Activated T-helper 1 cell treated with anti-CD3 and anti-CD28 coated beads, Interleukin-12 subunit alpha, Interleukin-12 subunit beta, Interleukin-2, Interleukin-4 antibody, amounts not matched to agents 30 ng/mL and 10 ng/mL and 1 ng/mL, durations not matched to agents 14 hours and 24 hours and 36 hours (primary cell): ENCODE data around the gene DGKG. TPM values are rescaled to one million over a fixed set of nuclear protein-coding genes. Genes with fewer than 3 reads are reported as not detected.

Experiments
- DNase-seq: peaks from one replicate; pipeline ENCODE4 v3.0.0; 2021; ENCODE audit warnings: low spot score
- H3K27ac Mint-ChIP-seq: one replicate; pipeline ENCODE4 v1.8.0; 2021; ENCODE audit warnings: mild to moderate bottlenecking, mixed read lengths
- H3K27me3 Mint-ChIP-seq: one replicate; pipeline ENCODE4 v1.8.0; 2022; ENCODE audit warnings: mild to moderate bottlenecking, moderate library complexity, mixed read lengths; ENCODE audit not compliant: insufficient read depth
- H3K36me3 Mint-ChIP-seq: one replicate; pipeline ENCODE4 v1.8.0; 2021; ENCODE audit warnings: low read depth, mixed read lengths
- H3K4me1 Mint-ChIP-seq: one replicate; pipeline ENCODE4 v1.8.0; 2021; ENCODE audit warnings: low read depth, mixed read lengths
- H3K4me3 Mint-ChIP-seq: one replicate; pipeline ENCODE4 v1.8.0; 2021; ENCODE audit warnings: mild to moderate bottlenecking, moderate library complexity, mixed read lengths
- H3K9me3 Mint-ChIP-seq: one replicate; pipeline ENCODE4 v1.8.0; 2021; ENCODE audit warnings: mixed read lengths
- intact Hi-C: fragments of 100-400 bp; cut with micrococcal nuclease; formaldehyde crosslinking; loops from one replicate; pipeline ENCODE4 v1.15.1; 2024
- total RNA-seq: library from RNA; stranded (reverse); gene quantifications from 2 replicates; pipeline ENCODE4 v1.2.3, GENCODE V29; 2022

DGKG gene
- total RNA-seq, 1 donor from 2014 or later, result 0.26 TPM

DNA sequence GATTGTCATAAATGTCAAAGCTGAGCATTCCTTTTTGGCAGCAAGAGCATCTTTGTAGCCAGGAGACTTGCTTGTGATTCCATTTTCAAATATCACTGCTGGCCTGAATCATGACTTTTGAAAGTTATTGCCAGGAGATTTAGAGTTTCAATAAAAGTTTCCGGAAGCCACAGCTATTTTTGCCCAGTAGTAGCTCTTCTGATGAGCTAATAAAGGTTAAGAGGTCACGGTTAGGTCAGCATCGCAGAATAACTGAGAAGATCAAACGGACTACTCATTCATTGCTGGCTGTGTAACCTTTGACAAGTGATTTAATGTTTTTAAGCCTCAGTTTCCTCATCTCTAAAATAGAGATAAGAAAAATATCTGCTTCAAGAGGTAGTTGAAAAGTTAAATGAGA lies 148.1 kb downstream of the DGKG start:
- no peaks in the 10 kb centered on the region for H3K36me3 Mint-ChIP-seq
- no peaks in the 10 kb centered on the region for H3K9me3 Mint-ChIP-seq
- no peak overlapping the region for H3K27ac Mint-ChIP-seq
- peaks cover 15% of the 10 kb centered on the region for H3K4me1 Mint-ChIP-seq
- peaks cover 26% of the 10 kb centered on the region for H3K27me3 Mint-ChIP-seq
- intact Hi-C loops, result no loop called here
- no peak overlapping the region for H3K4me3 Mint-ChIP-seq
- DNase-seq, result no peak

DNA sequence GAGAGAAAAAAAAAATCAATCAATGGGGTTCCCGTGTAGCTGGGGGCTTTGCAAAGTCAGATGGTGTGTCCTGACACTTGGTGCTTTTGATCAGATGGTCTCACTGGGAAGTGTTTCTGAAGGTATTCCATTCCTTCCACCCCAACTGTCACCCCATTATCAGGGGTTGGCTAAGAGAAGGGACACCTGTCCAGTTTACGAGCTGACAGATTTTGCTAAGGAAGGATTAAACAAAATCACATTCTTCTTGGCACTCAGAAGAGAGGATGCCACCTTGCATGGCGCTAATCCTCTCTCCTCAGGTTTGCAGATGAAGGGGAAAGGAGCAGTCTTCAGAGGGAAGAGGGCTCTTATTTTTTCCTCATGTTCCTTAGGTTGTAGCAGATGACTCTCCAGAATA lies 149.4 kb downstream of the DGKG start:
- peaks cover 10% of the 10 kb centered on the region for H3K4me1 Mint-ChIP-seq
- no peaks in the 10 kb centered on the region for H3K36me3 Mint-ChIP-seq
- intact Hi-C loops, result no loop called here
- H3K9me3 Mint-ChIP-seq, result no peaks in the 10 kb centered on the region
- peaks cover 26% of the 10 kb centered on the region for H3K27me3 Mint-ChIP-seq
- no peak overlapping the region for H3K27ac Mint-ChIP-seq
- no peak overlapping the region for H3K4me3 Mint-ChIP-seq
- no peak for DNase-seq

DNA sequence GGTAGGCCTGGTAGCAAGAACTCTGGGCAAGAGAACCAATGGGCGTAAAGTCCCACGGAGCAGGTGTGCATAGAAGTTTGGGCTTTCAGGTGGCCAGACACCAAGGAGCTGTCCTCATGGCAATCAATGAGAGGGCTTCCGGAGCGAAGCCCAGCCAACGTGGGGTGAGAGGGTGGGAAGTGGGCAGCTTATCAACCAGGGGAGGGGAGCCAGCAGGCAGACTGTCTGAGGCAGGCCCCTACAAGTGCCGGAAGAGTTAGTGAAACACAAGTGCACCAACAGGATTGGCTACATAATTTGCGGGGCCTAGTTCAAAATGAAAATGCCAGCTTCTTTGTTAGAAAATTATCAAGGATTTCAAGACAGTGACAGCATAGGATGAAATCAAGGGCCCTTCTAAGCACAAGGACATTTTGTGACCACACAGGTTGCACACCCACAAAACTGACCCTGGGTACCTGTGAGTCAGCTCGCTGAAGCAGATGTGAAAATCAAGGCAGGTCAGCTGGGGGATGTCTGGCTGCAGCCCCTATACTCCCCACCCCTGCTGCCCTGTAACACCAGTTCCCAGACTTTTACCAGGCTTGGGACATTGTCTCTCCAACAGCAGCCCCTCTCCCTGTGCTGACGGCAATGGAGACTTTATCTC lies 151.1 kb downstream of the DGKG start:
- Mint-ChIP-seq H3K36me3 (no peaks in the 10 kb centered on the region), H3K27ac (no peak overlapping the region), H3K4me1 (no peaks in the 10 kb centered on the region), H3K4me3 (no peak overlapping the region), H3K27me3 (peaks cover 19% of the 10 kb centered on the region), H3K9me3 (no peaks in the 10 kb centered on the region)
- DNase-seq, result no peak
- intact Hi-C loops, result no loop called here

DNA sequence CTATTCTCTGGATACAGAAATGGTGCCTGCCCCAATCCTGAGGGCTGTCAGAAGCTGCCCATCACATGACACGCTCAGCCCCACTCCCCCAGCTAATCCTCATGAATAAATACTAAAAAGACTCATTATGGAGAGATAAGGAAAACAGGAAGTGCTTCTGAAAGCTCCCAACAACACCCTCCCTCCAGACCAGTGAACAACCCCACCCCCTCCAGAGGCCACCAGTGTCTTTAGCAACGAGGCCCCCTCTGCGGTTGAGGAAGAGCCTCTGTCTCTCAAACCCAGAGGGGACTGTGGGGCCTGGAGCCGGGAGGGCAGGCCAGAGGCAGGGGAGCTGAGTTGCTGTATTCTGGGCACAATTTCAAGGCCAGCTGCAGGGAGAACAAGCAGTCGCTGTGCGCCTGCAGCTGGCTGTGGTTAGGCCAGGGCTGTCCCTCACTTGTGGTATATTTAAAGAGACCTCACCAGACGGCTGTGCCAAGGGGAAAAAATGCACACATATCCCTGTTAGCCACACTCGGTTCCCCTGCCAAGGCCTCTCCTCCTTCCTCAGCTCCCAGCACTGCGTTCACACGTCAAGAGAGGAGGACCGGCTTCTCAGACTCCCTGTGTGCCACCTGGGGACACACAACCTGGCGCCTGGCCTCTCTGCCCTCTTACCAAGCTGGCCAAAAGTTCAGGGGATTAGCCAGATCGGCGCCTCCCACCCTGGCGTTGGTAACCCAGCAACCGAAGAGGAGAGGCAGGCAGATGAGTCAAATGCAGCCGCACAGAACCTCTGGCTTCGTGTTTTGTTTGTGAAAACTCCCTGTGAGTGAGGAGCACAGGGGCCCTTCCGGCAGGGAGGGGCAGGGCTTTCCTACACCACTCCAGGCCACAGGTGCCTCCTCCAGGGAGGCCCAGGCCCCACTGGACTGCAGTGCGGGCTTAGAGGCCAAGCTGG lies 152.0 kb downstream of the DGKG start:
- intact Hi-C loops, result no loop called here
- no peak for DNase-seq
- H3K4me1 Mint-ChIP-seq, result no peaks in the 10 kb centered on the region
- H3K4me3 Mint-ChIP-seq, result no peak overlapping the region
- H3K27me3 Mint-ChIP-seq, result peaks cover 17% of the 10 kb centered on the region
- H3K36me3 Mint-ChIP-seq, result no peaks in the 10 kb centered on the region
- H3K27ac Mint-ChIP-seq, result no peak overlapping the region
- no peaks in the 10 kb centered on the region for H3K9me3 Mint-ChIP-seq

DNA sequence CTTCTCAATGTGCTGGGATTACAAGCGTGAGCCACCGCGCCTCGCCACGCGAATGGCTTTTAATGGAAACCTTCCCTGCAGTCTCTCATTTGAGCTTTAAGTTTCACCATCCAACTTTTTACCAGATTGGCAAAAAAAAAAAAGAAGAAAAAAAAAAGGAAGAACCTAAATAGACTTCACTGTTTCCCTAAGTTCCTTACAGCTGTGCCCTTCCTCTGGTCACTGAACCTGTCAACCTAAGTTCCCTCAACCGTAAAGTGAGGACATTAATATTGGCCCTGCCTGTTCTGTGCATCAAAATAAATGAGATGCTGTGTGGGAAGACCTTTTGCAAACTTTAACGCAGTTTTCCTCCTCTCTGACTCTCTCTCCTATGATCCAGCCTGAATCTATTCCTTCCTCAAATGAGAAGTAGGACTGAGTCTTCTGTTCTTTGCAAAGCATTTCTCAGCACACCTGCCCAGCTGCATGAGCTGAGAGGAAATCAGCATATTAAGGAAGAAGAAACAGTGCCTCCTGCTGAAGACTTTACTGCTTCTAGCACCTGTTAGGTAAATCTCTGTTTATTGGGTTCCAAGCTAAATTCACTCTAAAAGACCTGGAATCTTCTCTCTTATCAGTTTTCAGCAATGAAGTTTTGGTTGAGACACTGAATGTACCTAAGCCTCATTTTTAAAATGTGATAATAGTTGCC lies 153.6 kb downstream of the DGKG start:
- intact Hi-C loops, result no loop called here
- no peaks in the 10 kb centered on the region for H3K36me3 Mint-ChIP-seq
- H3K4me3 Mint-ChIP-seq, result no peak overlapping the region
- no peak overlapping the region for H3K27ac Mint-ChIP-seq
- H3K9me3 Mint-ChIP-seq, result no peaks in the 10 kb centered on the region
- H3K27me3 Mint-ChIP-seq, result peaks cover 11% of the 10 kb centered on the region
- H3K4me1 Mint-ChIP-seq, result no peaks in the 10 kb centered on the region
- no peak for DNase-seq

DNA sequence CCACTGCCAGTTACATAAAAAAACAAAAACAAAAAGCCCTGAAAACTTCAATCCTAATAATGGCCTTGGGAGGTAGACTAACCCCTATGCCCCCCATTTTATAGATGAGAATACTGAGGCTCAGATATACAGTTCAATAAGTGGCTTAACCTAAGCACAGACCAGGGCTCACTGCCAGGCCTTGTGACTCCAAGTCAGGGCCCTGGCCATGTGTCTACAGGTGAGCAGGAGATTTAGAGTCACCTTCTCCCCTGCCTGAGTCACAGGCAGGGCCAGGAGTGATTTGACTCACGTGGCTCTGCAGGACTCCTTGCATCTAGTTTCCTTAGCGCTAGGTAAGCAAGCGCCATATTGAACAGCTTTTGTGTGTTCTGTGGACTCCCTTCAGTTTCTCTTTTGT lies 154.5 kb downstream of the DGKG start:
- H3K9me3 Mint-ChIP-seq, result no peaks in the 10 kb centered on the region
- H3K27me3 Mint-ChIP-seq, result peaks cover 14% of the 10 kb centered on the region
- intact Hi-C loops, result no loop called here
- no peak for DNase-seq
- H3K4me3 Mint-ChIP-seq, result no peak overlapping the region
- no peak overlapping the region for H3K27ac Mint-ChIP-seq
- H3K36me3 Mint-ChIP-seq, result no peaks in the 10 kb centered on the region
- no peaks in the 10 kb centered on the region for H3K4me1 Mint-ChIP-seq

DNA sequence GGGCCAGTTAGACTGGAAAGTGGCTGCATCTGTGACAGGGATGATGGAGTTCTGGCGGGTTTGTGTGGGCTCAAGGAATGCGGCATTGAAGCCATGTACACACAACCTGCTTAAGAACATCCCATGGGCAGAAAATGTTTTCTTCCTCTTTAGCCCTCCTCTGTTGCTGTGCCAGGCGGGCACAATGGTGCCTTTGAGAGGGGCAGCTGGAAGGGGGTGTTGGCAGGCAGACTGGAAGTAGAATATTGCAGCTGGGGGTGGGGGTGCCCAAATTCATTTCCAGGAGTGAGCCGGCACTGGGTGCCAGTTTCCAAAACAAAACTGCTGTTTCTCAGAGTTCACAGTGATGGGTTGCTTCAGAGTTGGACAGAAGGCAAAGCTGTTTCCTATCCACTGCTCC lies 161.3 kb downstream of the DGKG start:
- DNase-seq, result no peak
- H3K36me3 Mint-ChIP-seq, result no peaks in the 10 kb centered on the region
- no peaks in the 10 kb centered on the region for H3K4me1 Mint-ChIP-seq
- peaks cover 16% of the 10 kb centered on the region for H3K27me3 Mint-ChIP-seq
- intact Hi-C loops, result no loop called here
- no peak overlapping the region for H3K4me3 Mint-ChIP-seq
- no peak overlapping the region for H3K27ac Mint-ChIP-seq
- H3K9me3 Mint-ChIP-seq, result no peaks in the 10 kb centered on the region

DNA sequence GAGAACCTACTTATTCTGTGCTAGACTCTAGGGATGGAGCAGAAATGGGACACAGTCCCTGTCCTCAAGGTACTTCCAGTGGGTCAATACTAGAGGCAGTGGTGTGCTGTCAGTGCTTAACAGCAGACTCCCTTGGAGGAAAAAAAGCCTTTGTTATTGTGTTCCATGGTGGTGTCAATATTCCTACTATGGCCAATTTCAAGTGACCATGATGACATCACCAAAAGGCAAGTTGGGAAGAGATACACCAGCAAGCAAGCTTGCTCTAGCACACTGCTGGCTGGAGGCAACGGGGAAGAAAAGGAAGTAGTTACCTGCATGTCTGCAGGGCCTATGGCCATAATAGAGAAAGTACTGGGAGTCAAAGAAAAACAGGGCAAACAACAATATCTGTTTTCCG lies 163.6 kb downstream of the DGKG start:
- Mint-ChIP-seq H3K36me3 (no peaks in the 10 kb centered on the region), H3K4me3 (no peak overlapping the region), H3K27ac (no peak overlapping the region), H3K9me3 (no peaks in the 10 kb centered on the region), H3K27me3 (peaks cover 22% of the 10 kb centered on the region), H3K4me1 (no peaks in the 10 kb centered on the region)
- intact Hi-C loops, result no loop called here
- no peak for DNase-seq

DNA sequence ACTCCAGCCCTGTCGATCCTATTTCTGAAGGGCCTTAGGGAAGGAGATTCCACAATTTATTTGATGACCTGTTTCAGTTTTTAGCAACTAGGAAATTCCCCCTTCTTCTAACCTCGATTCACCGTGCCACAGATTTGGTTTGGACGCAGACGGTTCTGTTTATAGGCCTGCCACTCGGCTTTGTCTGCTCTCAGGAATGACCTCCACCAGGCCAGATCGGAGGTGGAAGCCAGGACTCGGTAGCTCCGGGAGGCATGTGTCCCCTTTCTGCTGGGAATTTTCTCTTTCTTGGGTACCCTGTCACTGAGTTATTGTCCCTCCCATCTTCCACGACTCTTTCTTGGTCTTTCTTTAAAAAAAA lies 167.6 kb downstream of the DGKG start:
- Mint-ChIP-seq H3K27ac (no peak overlapping the region), H3K4me1 (no peaks in the 10 kb centered on the region), H3K36me3 (no peaks in the 10 kb centered on the region), H3K9me3 (no peaks in the 10 kb centered on the region), H3K27me3 (peaks cover 30% of the 10 kb centered on the region), H3K4me3 (no peak overlapping the region)
- intact Hi-C loops, result loop anchor here (5.0 kb wide), 1 partner anchor 82 kb away; no protein-coding TSS in a partner anchor
- DNase-seq, result no peak

DNA sequence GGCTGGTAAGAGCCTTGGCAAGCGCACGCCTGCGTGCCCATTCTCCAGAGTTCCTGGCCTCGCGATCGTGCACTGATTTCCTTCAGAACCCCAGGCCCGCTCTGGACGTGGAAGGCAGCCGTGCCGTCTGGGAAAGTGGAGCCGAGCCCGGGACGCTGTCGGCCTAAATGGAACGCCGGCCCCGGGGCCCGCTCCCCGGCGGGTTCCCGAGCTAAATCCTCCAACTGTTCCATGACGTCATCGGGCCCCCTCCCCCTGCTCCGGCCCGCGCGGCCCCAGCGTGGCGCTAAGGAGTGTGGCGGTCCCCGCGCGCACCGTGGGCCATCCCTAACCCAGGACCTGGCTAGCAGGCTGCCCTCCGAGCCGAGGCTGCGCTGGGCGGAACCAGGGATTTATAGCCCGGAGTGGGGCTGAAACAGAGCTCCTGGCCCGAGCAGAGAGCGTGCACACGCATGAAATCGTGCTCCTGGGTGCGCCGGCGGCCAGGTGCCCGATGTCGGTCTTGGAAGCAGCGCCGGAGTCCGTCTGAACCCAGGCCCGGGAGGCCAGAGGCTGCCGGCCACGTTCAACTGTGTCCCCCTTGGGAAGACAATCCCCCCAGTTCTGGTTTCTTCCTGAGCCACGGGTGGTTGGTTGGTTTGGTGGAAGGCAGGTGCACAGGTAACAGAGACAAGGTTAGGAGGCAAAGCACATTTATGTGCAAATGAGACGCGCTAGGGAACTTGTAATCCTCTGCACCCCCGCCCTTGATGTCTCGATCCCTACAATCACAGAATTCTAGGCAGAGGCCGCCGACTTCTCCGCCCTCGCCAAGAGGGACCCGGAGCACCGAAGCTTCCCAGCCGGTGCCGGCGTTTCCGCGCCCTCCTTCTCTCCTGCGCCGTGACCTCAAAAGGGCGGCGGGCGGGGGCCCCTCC lies 168.2 kb downstream of the DGKG start:
- Mint-ChIP-seq H3K27me3 (peaks cover 36% of the 10 kb centered on the region), H3K4me1 (no peaks in the 10 kb centered on the region), H3K27ac (no peak overlapping the region), H3K9me3 (no peaks in the 10 kb centered on the region), H3K4me3 (no peak overlapping the region), H3K36me3 (no peaks in the 10 kb centered on the region)
- no peak for DNase-seq
- intact Hi-C loops, result loop anchor here (5.0 kb wide), 1 partner anchor 81 kb away; no protein-coding TSS in a partner anchor

DNA sequence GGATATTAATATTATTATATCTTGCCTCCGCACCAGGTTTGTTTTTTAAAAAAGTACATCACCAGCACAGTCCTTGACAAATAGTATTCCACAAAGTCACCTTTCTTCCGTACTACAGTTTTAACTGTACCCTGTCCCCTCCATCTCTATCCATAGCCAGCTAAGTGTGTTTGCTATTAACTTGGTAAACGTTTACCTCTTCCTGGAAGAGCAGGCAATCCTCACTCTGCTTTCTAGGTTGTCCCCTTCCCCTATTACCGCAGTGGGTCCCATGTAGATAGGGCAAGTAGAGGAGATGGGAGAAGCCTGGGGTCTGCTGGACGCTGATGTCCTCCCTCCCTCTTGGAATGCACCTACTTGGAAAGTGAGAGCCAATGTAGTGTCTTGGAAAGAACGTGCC lies 169.2 kb downstream of the DGKG start:
- Mint-ChIP-seq H3K36me3 (no peaks in the 10 kb centered on the region), H3K9me3 (no peaks in the 10 kb centered on the region), H3K27me3 (peaks cover 36% of the 10 kb centered on the region), H3K4me1 (no peaks in the 10 kb centered on the region), H3K4me3 (no peak overlapping the region), H3K27ac (no peak overlapping the region)
- no peak for DNase-seq
- intact Hi-C loops, result loop anchor here (5.0 kb wide), 1 partner anchor 81 kb away; no protein-coding TSS in a partner anchor

DNA sequence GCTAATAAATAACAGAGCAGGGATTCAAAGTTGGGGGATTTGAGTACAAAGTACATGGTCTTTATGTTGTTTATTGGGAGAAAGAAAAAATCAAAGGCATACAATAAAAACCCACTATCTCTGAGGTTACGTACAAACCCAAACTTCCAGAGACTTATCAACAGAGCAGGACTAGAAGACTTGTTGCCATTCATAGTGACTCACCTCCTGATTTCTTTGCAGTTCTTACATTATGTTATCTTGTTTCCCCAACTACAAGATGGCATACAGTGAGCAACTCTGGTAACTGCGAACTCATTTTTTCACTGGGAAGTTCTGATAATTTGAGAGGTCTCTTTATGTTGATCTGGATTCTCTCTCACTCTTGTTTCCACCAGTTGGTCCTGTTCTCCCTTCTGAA lies 172.5 kb downstream of the DGKG start:
- Mint-ChIP-seq H3K4me1 (peaks cover 25% of the 10 kb centered on the region), H3K36me3 (no peaks in the 10 kb centered on the region), H3K27me3 (peaks cover 42% of the 10 kb centered on the region), H3K27ac (no peak overlapping the region), H3K4me3 (no peak overlapping the region), H3K9me3 (no peaks in the 10 kb centered on the region)
- intact Hi-C loops, result no loop called here
- DNase-seq, result no peak
